HCEC 1CT (cell line): ENCODE measurements around the gene VIPAS39.

Experiments
- DNase-seq: peaks from one replicate; pipeline ENCODE4 v3.0.0-alpha.2; 2017

The VIPAS39 gene

GRCh38 chr14:77457522-77458248, at the start of gene VIPAS39, which contains the start of gene AHSA1:
Gene VIPAS39, minus strand, starts transcription at chr14:77457601. Its CDS starts 3,499 bp downstream, at chr14:77454102.
Gene AHSA1, plus strand, starts transcription at chr14:77458093. Its CDS starts 97 bp downstream, at chr14:77458190.
- DNase-seq: peak; percentile 99

GRCh38 chr14:77505031-77505430, 47.6 kb upstream of the VIPAS39 start:
- no peak for DNase-seq

GRCh38 chr14:77503138-77503537, 45.7 kb upstream of the VIPAS39 start:
- no peak for DNase-seq

GRCh38 chr14:77502109-77502782, 44.8 kb upstream of the VIPAS39 start:
- no peak for DNase-seq

- no peak for DNase-seq
Observed at GRCh38 chr14:77498984-77499527, 41.7 kb upstream of the VIPAS39 start.

- DNase-seq: no peak
Observed at GRCh38 chr14:77498120-77498979, 40.9 kb upstream of the VIPAS39 start, which contains the start of gene ISM2. Gene ISM2, minus strand, starts transcription at chr14:77498816. Its CDS starts 23 bp downstream, at chr14:77498793.

GRCh38 chr14:77495334-77495733, 37.9 kb upstream of the VIPAS39 start:
- no peak for DNase-seq

GRCh38 chr14:77491056-77491455, 33.7 kb upstream of the VIPAS39 start:
- no peak for DNase-seq

GRCh38 chr14:77490347-77490986, 33.1 kb upstream of the VIPAS39 start:
- no peak for DNase-seq

- no peak for DNase-seq
Observed at GRCh38 chr14:77489041-77489440, 31.6 kb upstream of the VIPAS39 start.

- DNase-seq: no peak
Observed at GRCh38 chr14:77488558-77488957, 31.2 kb upstream of the VIPAS39 start.

GRCh38 chr14:77485901-77486678, 28.7 kb upstream of the VIPAS39 start:
- DNase-seq: peak; percentile 54

GRCh38 chr14:77485256-77485655, 27.9 kb upstream of the VIPAS39 start:
- DNase-seq: no peak

GRCh38 chr14:77482422-77482821, 25.0 kb upstream of the VIPAS39 start:
- DNase-seq: no peak

- no peak for DNase-seq
Observed at GRCh38 chr14:77478796-77479195, 21.4 kb upstream of the VIPAS39 start.

GRCh38 chr14:77478029-77478428, 20.6 kb upstream of the VIPAS39 start:
- DNase-seq: no peak

- no peak for DNase-seq
Observed at GRCh38 chr14:77475432-77476115, 18.2 kb upstream of the VIPAS39 start.

- no peak for DNase-seq
Observed at GRCh38 chr14:77474479-77475177, 17.2 kb upstream of the VIPAS39 start.

- DNase-seq: no peak
Observed at GRCh38 chr14:77473921-77474320, 16.5 kb upstream of the VIPAS39 start.

GRCh38 chr14:77470224-77470870, 12.9 kb upstream of the VIPAS39 start:
- no peak for DNase-seq
